GM12878 (cell line): ENCODE measurements around the gene RIMS3. TPM values are rescaled to one million over a fixed set of nuclear protein-coding genes. Genes with fewer than 3 reads are reported as not detected.

Experiments
- ATAC-seq: fragments of 200-7000 bp; cut with Tn5 transposase; 3 replicates; pipeline ENCODE4 v1.9.1; 2020; ENCODE audit warnings: mild to moderate bottlenecking, moderate library complexity
- BruUV-seq: library from RNA; stranded (reverse); fragments of 400-500 nt; replicated peaks from 2 replicates; lab custom pipeline; 2021; lab: Mats Ljungman, UMichigan
- CTCF ChIA-PET: fragments of 300-600 bp; sonication (Branson Sonifier 250); formaldehyde crosslinking; extraction: SDS; loops from one replicate; lab custom pipeline; 2021; ENCODE audit warnings: inconsistent platforms; lab: Yijun Ruan, JAX
- POLR2A ChIA-PET: fragments of 350-600 bp; formaldehyde crosslinking; extraction: SDS; loops from one replicate; lab custom pipeline; 2021; ENCODE audit warnings: inconsistent platforms; lab: Charles Lee
- RAD21 ChIA-PET: fragments of 300-600 bp; sonication (Branson Sonifier 250); formaldehyde crosslinking; loops from one replicate; lab custom pipeline; 2023; ENCODE audit warnings: antibody characterized with exemption; ENCODE audit not compliant: unreplicated experiment; lab: Charles Lee
- SMC1A ChIA-PET: fragments of 300-600 bp; sonication (Branson Sonifier 250); formaldehyde crosslinking; loops from one replicate; lab custom pipeline; 2023; ENCODE audit not compliant: unreplicated experiment, uncharacterized antibody; lab: Charles Lee
- DNase-seq: peaks from one replicate; pipeline ENCODE4 v3.0.0-alpha.2; 2011; ENCODE audit warnings: low read depth, low spot score
- FAIRE-seq: peaks from 3 replicates; lab custom pipeline; 2011; peaks lifted over from hg19 to GRCh38; lab: Jason Lieb, UNC
- H2AFZ ChIP-seq: 2 replicates; pipeline ENCODE4 v1.6.0; 2011; ENCODE audit warnings: low read depth, low read length, control low read depth; ENCODE audit not compliant: control insufficient read depth
- H3K27ac ChIP-seq: 2 replicates; pipeline ENCODE4 v1.5.1; 2011; ENCODE audit warnings: control low read depth; ENCODE audit not compliant: control insufficient read depth, insufficient read depth
- H3K27me3 ChIP-seq, 2 experiments: replicated peaks in 1 of 2; 2 replicates each; pipeline versions ENCODE4 v1.6.0 to v1.6.1; 2011; ENCODE audit warnings: low read length in 1 of 2; ENCODE audit not compliant: control insufficient read depth in 2 of 2, insufficient read depth in 2 of 2
- H3K36me3 ChIP-seq, 2 experiments: 2 replicates each; pipeline ENCODE4 v1.5.1; 2011; ENCODE audit warnings: low read length in 1 of 2; ENCODE audit not compliant: control insufficient read depth in 2 of 2, insufficient read depth in 2 of 2
- H3K4me1 ChIP-seq: 2 replicates; pipeline ENCODE4 v1.6.1; 2011; ENCODE audit warnings: mild to moderate bottlenecking, low read length, moderate library complexity, mixed read lengths; ENCODE audit not compliant: control insufficient read depth, insufficient read depth
- H3K4me2 ChIP-seq: 2 replicates; pipeline ENCODE4 v1.6.0; 2011; ENCODE audit warnings: control low read depth; ENCODE audit not compliant: control insufficient read depth, insufficient read depth
- H3K4me3 ChIP-seq: fragments of 200-600 bp; sonication (generic); 2 replicates; pipeline ENCODE4 v1.5.1; 2016
- H3K79me2 ChIP-seq: 2 replicates; pipeline ENCODE4 v1.6.0; 2011; ENCODE audit warnings: low read length; ENCODE audit not compliant: control insufficient read depth, insufficient read depth
- H3K9ac ChIP-seq: 2 replicates; pipeline ENCODE4 v1.8.0; 2011; ENCODE audit warnings: low read length, control low read depth, mixed read lengths; ENCODE audit not compliant: control insufficient read depth, insufficient read depth
- H3K9me3 ChIP-seq: replicated peaks from 3 replicates; pipeline ENCODE4 v1.5.1; 2011; ENCODE audit warnings: mild to moderate bottlenecking, low read length; ENCODE audit not compliant: control insufficient read depth, insufficient read depth
- H4K20me1 ChIP-seq: 2 replicates; pipeline ENCODE4 v1.6.0; 2011; ENCODE audit not compliant: control insufficient read depth, insufficient read depth
- KDM1A ChIP-seq: fragments of 200-600 bp; sonication (generic); IDR thresholded peaks from 2 replicates; pipeline ENCODE4 v1.6.1; 2016; ENCODE audit warnings: borderline replicate concordance
- MYC ChIP-seq: IDR thresholded peaks from 2 replicates; pipeline ENCODE4 v1.6.1; 2011; ENCODE audit warnings: mild to moderate bottlenecking, low read length, moderate library complexity, inconsistent platforms; ENCODE audit not compliant: insufficient read depth, insufficient replicate concordance, insufficient read length, severe bottlenecking
- SMARCA5 ChIP-seq: fragments of 450-650 bp; IDR thresholded peaks from 2 replicates; pipeline ENCODE4 v1.6.1; 2017; ENCODE audit warnings: mild to moderate bottlenecking
- TBL1XR1 ChIP-seq: IDR thresholded peaks from 2 replicates; pipeline ENCODE4 v1.6.1; 2012; ENCODE audit warnings: low read depth, low read length, improper control_type of control experiment
- YY1 ChIP-seq: IDR thresholded peaks from 2 replicates; pipeline ENCODE4 v1.6.1; 2011; ENCODE audit warnings: low read depth, mild to moderate bottlenecking, low read length
- ZNF217 ChIP-seq: fragments of 450-650 bp; IDR thresholded peaks from 2 replicates; pipeline ENCODE4 v1.6.1; 2017; ENCODE audit warnings: antibody characterized with exemption, mild to moderate bottlenecking
- ZNF24 ChIP-seq: fragments of 450-650 bp; IDR thresholded peaks from 2 replicates; pipeline ENCODE4 v1.6.1; 2017; ENCODE audit warnings: antibody characterized with exemption, mild to moderate bottlenecking
- ZNF622 ChIP-seq: fragments of 450-650 bp; IDR thresholded peaks from 2 replicates; pipeline ENCODE4 v1.6.1; 2017; ENCODE audit warnings: mild to moderate bottlenecking, inconsistent platforms
- WGBS: methylation state at CpG from one replicate; pipeline ENCODE4 v1.1.6; 2016; ENCODE audit warnings: low lambda C conversion rate; ENCODE audit not compliant: insufficient replicate concordance, insufficient coverage; ENCODE audit errors: missing lambda C conversion rate; 5-methylcytosine and 5-hydroxymethylcytosine counted together
- in situ Hi-C: fragments of 300-500 bp; cut with MboI; formaldehyde crosslinking; loops from 9 replicates; pipeline ENCODE4 v1.14.3; 2018; ENCODE audit warnings: mixed read lengths
- intact Hi-C: fragments of 100-400 bp; cut with micrococcal nuclease; formaldehyde crosslinking; loops from one replicate; pipeline ENCODE4 v1.14.2; 2022; ENCODE audit not compliant: unreplicated experiment
- polyA plus RNA-seq, 11 experiments: library from polyadenylated mRNA; depleted of rRNA in 4 of 11; unstranded in 6 of 11; stranded (reverse) in 5 of 11; fragments of >200 nt; fragmentation: Nextera tagmentation in 4 of 11; fragmentation: Illumina TruSeq in 1 of 11; extraction: Ambion mirVana in 4 of 11; extraction: Trizol in 1 of 11; gene quantifications; 1 replicate in 1 of 11; 2 replicates in 10 of 11; pipeline versions ENCODE4 v1.2.1 to v1.2.3, GENCODE V29; 2011 to 2016; ENCODE audit warnings: inconsistent platforms in 2 of 11, missing spikeins in 2 of 11, low read depth in 1 of 11
- total RNA-seq, 4 experiments: library from RNA; depleted of rRNA in 3 of 4; stranded (reverse); fragments of >200 nt in 3 of 4; fragmentation: Illumina TruSeq in 1 of 4; extraction: Trizol in 1 of 4; gene quantifications; 2 replicates each; pipeline versions ENCODE4 v1.2.1 to v1.2.3, GENCODE V29; 2013 to 2021
- TF ChIP-seq, protein P1 (sequence below): IDR thresholded peaks from 2 replicates; pipeline ENCODE4 v1.6.1; 2011; ENCODE audit warnings: mild to moderate bottlenecking, low read depth, low read length, moderate library complexity; ENCODE audit not compliant: insufficient replicate concordance
- TF ChIP-seq, protein P2 (sequence below): IDR thresholded peaks from 2 replicates; pipeline ENCODE4 v1.6.1; 2012; ENCODE audit warnings: improper control_type of control experiment, low read depth, low read length; ENCODE audit not compliant: insufficient replicate concordance

The RIMS3 gene
- total and polyA plus RNA-seq, 10 of the 15 experiments (the other 5 are each of a cell fraction or from before 2014, with no cell fraction given): 0.02 to 4.7 (median 0.39) TPM

DNA sequence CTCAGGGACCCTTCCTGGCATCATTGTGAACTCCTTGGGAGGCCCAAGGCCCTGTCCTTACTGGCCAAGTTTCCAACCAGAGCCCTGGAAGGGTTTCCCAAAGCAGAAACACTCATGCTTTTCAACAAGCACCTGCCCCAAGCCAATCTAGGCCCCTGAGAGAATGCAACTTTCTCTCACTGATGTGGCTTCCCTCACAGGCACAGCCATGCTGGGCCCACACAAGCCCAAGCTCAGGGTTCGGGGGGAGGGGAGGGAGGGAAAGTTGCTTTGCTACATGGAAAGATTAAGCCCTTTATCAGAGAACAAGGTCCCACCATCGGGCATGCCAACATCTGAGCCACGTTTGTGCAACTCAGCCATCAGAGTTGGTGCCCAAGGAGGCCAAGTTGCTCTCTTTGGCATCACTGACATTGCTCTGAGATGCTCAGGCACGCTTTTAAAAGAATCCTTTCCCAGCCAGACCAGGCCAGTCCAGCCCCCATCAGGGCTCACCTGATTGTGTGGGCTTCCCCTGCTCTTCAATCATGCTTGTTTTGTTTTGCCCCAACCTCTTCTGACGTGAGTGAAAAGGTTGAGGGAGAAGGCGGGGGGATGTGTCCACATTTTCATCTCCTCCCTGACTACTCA, 43.5 kb downstream of the RIMS3 start:
- Histone ChIP-seq H4K20me1 (no peaks in the 10 kb centered on the region), H2AFZ (no peak overlapping the region), H3K27ac (no peak overlapping the region), H3K79me2 (no peaks in the 10 kb centered on the region), H3K9ac (no peak overlapping the region), H3K4me2 (no peak overlapping the region), H3K4me1 (no peaks in the 10 kb centered on the region), H3K9me3 (no peaks in the 10 kb centered on the region; the same call in 2 of the 3 replicates), H3K4me3 (no peak overlapping the region), H3K36me3 (no peaks in the 10 kb centered on the region), H3K27me3 (no peaks in the 10 kb centered on the region)
- in situ Hi-C loops (no loop called here), intact Hi-C loops (no loop called here)
- WGBS: 2% methylated on average over 6 of the region's 6 CpGs
- FAIRE-seq (no peak), DNase-seq (no peak), ATAC-seq (no peak)
- ChIA-PET POLR2A (no interaction called here), SMC1A (interaction anchor here (1.4 kb wide), 1 partner anchor 48 kb away, joined by 3 read pairs; no protein-coding TSS in a partner anchor), RAD21 (no interaction called here), CTCF (interaction anchor here (1.3 kb wide), 1 partner anchor 209 kb away, joined by 4 read pairs; no protein-coding TSS in a partner anchor)
- no TSS peak for BruUV-seq
- TF ChIP-seq ZNF24 (no peak), ZNF622 (no peak), YY1 (no peak), ZNF217 (no peak), MYC (no peak), KDM1A (no peak), TBL1XR1 (no peak), SMARCA5 (no peak)
- TF ChIP-seq, protein P1, sequence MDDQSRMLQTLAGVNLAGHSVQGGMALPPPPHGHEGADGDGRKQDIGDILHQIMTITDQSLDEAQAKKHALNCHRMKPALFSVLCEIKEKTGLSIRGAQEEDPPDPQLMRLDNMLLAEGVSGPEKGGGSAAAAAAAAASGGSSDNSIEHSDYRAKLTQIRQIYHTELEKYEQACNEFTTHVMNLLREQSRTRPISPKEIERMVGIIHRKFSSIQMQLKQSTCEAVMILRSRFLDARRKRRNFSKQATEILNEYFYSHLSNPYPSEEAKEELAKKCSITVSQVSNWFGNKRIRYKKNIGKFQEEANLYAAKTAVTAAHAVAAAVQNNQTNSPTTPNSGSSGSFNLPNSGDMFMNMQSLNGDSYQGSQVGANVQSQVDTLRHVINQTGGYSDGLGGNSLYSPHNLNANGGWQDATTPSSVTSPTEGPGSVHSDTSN: no peak
- TF ChIP-seq, protein P2, sequence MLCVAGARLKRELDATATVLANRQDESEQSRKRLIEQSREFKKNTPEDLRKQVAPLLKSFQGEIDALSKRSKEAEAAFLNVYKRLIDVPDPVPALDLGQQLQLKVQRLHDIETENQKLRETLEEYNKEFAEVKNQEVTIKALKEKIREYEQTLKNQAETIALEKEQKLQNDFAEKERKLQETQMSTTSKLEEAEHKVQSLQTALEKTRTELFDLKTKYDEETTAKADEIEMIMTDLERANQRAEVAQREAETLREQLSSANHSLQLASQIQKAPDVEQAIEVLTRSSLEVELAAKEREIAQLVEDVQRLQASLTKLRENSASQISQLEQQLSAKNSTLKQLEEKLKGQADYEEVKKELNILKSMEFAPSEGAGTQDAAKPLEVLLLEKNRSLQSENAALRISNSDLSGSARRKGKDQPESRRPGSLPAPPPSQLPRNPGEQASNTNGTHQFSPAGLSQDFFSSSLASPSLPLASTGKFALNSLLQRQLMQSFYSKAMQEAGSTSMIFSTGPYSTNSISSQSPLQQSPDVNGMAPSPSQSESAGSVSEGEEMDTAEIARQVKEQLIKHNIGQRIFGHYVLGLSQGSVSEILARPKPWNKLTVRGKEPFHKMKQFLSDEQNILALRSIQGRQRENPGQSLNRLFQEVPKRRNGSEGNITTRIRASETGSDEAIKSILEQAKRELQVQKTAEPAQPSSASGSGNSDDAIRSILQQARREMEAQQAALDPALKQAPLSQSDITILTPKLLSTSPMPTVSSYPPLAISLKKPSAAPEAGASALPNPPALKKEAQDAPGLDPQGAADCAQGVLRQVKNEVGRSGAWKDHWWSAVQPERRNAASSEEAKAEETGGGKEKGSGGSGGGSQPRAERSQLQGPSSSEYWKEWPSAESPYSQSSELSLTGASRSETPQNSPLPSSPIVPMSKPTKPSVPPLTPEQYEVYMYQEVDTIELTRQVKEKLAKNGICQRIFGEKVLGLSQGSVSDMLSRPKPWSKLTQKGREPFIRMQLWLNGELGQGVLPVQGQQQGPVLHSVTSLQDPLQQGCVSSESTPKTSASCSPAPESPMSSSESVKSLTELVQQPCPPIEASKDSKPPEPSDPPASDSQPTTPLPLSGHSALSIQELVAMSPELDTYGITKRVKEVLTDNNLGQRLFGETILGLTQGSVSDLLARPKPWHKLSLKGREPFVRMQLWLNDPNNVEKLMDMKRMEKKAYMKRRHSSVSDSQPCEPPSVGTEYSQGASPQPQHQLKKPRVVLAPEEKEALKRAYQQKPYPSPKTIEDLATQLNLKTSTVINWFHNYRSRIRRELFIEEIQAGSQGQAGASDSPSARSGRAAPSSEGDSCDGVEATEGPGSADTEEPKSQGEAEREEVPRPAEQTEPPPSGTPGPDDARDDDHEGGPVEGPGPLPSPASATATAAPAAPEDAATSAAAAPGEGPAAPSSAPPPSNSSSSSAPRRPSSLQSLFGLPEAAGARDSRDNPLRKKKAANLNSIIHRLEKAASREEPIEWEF: no peak
